HAP-1 (cell line): Measurements from ENCODE around the gene ARL6IP5.
A peak's percentile ranks its signal among the peaks of the same experiment; 100 is the strongest.

ENCODE experiments used
- DNase-seq, 2 experiments: peaks; one replicate each; pipeline ENCODE4 v3.0.0-alpha.2; 2016 to 2020; ENCODE audit warnings: low spot score in 2 of 2
- H3K27me3 ChIP-seq: fragments of 250-450 bp; sonication (Bioruptor Pico); 2 replicates; pipeline ENCODE4 v1.5.1; 2020; ENCODE audit warnings: low read depth, mild to moderate bottlenecking, moderate library complexity
- H3K36me3 ChIP-seq: fragments of 250-450 bp; sonication (Bioruptor Pico); replicated peaks from 2 replicates; pipeline ENCODE4 v1.5.1; 2020; ENCODE audit warnings: mild to moderate bottlenecking
- H3K4me1 ChIP-seq: fragments of 250-450 bp; sonication (Bioruptor Pico); 2 replicates; pipeline ENCODE4 v1.5.1; 2020; ENCODE audit warnings: mild to moderate bottlenecking
- H3K4me3 ChIP-seq: fragments of 250-450 bp; sonication (Bioruptor Pico); 2 replicates; pipeline ENCODE4 v1.5.1; 2020; ENCODE audit warnings: mild to moderate bottlenecking, moderate library complexity
- H3K9me3 ChIP-seq: fragments of 250-450 bp; sonication (Bioruptor Pico); 2 replicates; pipeline ENCODE4 v1.5.1; 2020; ENCODE audit warnings: mild to moderate bottlenecking, moderate library complexity
- in situ Hi-C: fragments of 300-500 bp; cut with MboI; formaldehyde crosslinking; loops from 3 replicates; pipeline ENCODE4 v1.14.3; 2020; ENCODE audit warnings: low sequenced_read_pairs, inconsistent platforms, mixed read lengths

Gene ARL6IP5, protein sequence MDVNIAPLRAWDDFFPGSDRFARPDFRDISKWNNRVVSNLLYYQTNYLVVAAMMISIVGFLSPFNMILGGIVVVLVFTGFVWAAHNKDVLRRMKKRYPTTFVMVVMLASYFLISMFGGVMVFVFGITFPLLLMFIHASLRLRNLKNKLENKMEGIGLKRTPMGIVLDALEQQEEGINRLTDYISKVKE

DNA sequence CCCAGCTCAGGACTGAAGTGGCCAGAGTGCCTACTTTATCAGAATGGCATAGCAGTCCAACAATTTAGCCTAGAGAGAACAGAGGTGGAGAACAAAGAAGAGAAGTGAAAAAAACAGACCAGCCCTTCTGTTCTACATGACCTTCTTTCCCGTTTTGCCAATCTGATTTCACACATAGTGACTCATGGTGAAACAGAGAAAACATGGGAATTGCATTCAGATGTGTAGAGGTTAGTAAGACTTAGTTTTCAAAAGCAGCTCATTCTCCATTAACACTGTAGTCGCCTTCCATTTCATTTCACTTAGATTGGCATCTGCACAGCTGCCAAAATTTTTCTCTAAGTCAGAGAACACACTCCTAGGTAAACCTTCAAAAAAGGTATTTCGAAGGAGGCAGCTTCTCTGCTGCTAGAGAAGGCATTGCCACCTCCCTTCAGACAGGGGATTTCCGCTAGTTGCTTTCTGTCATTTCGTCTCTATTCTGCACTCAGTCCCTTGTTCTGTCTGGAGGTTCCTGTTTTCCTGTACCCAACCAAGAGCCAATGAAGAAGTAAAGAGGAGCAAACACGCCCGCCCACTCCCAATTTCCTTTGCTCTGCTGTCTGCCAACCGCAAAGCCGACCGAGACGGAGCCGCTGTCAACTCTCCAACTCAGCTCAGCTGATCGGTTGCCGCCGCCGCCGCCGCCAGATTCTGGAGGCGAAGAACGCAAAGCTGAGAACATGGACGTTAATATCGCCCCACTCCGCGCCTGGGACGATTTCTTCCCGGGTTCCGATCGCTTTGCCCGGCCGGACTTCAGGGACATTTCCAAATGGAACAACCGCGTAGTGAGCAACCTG lies at the start of gene ARL6IP5:
Gene ARL6IP5 (plus strand): TSS at position 612 of the 842 bp plus-strand sequence. CDS start 111 bp downstream, at position 723.
- H3K27me3 ChIP-seq = no peaks in the 10 kb centered on the region
- in situ Hi-C loops = no loop called here
- H3K4me1 ChIP-seq = peaks cover 32% of the 10 kb centered on the region

GRCh38 chr3:69044608-69045007 lies 40.1 kb upstream of the ARL6IP5 start:
- no peak for DNase-seq
- in situ Hi-C loops = no loop called here
- Histone ChIP-seq H3K27me3 (no peaks in the 10 kb centered on the region), H3K36me3 (peaks cover 48% of the 10 kb centered on the region), H3K4me3 (no peak overlapping the region), H3K9me3 (no peaks in the 10 kb centered on the region), H3K4me1 (no peaks in the 10 kb centered on the region)

More for the DNA sequence above, at the start of gene ARL6IP5:
- H3K36me3 ChIP-seq = no peaks in the 10 kb centered on the region; the same call in 1 of the 2 replicates
- peak within 1 kb of the TSS; percentile 62 for H3K4me3 ChIP-seq
- peak; percentile 92 to 95 for DNase-seq
- no peaks in the 10 kb centered on the region for H3K9me3 ChIP-seq

DNA sequence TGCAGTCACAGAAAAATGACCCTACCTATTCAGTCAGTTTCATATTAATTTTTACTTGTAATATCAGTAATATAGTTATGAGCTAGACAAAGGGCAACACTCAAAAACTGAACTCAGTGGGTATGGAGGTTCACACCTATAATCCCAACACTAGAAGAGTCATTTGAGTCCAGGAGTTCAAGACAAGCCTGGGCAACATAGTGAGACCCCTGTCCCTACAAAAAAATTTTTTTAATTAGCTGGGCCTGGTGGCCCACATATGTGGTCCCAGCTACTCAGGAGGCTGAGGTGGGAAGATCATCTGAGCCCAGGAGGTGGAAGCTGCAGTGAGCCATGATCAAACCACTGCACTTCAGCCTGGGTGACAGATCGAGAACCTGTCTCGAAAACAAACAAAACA lies 35.7 kb upstream of the ARL6IP5 start:
- Histone ChIP-seq H3K4me1 (peaks cover 3% of the 10 kb centered on the region; the same call in 1 of the 2 replicates), H3K36me3 (peaks cover 27% of the 10 kb centered on the region), H3K4me3 (no peak overlapping the region), H3K9me3 (no peaks in the 10 kb centered on the region), H3K27me3 (no peaks in the 10 kb centered on the region)
- in situ Hi-C loops = no loop called here
- DNase-seq = no peak

GRCh38 chr3:69051756-69052471 lies 32.8 kb upstream of the ARL6IP5 start, which contains the start of gene TMF1:
TSS of gene TMF1 (minus strand) at chr3:69052333. CDS start at chr3:69052086, 247 bp downstream.
- Histone ChIP-seq H3K36me3 (peaks cover 25% of the 10 kb centered on the region), H3K9me3 (no peaks in the 10 kb centered on the region), H3K4me1 (peaks cover 3% of the 10 kb centered on the region; the same call in 1 of the 2 replicates), H3K27me3 (no peaks in the 10 kb centered on the region), H3K4me3 (peak within 1 kb of the TSS; percentile 87)
- in situ Hi-C loops = no loop called here
- DNase-seq = peak; percentile 97 to 98

- Histone ChIP-seq H3K4me1 (peaks cover 3% of the 10 kb centered on the region; the same call in 1 of the 2 replicates), H3K27me3 (no peaks in the 10 kb centered on the region), H3K9me3 (no peaks in the 10 kb centered on the region), H3K4me3 (peak overlapping the region; percentile 87), H3K36me3 (peaks cover 19% of the 10 kb centered on the region)
- in situ Hi-C loops = no loop called here
- DNase-seq = no peak
These were observed 32.3 kb upstream of the ARL6IP5 start for GRCh38 chr3:69052472-69052898.

DNA sequence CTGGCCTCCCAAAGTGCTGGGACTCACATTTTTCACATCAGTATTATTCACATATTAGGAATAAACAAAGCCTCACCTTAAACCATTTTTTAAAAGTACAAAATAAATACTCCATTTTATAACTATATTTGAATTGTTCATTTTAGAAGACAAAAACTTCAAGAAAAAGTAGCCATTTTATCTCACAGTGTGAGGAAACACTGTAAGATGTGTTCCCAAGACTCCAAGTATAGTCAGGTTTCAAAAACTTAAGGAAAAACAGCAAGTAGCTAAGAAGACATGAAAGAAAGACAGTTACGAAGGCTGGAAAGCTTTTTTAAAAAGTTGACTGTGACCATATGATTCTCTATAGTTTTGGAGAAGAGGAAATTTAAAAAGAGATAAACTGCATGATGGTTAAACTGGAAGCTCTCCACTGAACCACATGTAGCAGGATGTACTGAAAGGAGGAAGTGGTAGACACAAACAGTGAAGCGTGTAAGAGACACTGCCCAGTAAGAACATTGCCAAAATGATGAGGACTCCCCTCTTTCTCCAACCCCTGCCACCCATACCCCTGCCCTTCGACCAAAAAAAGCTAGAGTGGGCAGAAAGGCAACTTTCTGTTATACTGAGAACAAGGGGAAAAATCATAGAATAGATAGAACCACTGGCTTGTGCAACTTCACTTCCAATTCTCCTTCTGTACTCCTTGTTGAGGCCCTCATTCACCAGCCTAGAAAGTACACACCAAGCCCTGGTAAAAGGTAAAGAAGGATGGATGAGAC lies 26.4 kb upstream of the ARL6IP5 start:
- Histone ChIP-seq H3K4me3 (no peak overlapping the region), H3K27me3 (no peaks in the 10 kb centered on the region), H3K4me1 (no peaks in the 10 kb centered on the region), H3K36me3 (peaks cover 49% of the 10 kb centered on the region), H3K9me3 (no peaks in the 10 kb centered on the region)
- DNase-seq = no peak
- in situ Hi-C loops = no loop called here

- in situ Hi-C loops = no loop called here
- peaks cover 49% of the 10 kb centered on the region for H3K36me3 ChIP-seq
- H3K4me1 ChIP-seq = no peaks in the 10 kb centered on the region
- no peaks in the 10 kb centered on the region for H3K27me3 ChIP-seq
- DNase-seq = no peak
- no peaks in the 10 kb centered on the region for H3K9me3 ChIP-seq
- H3K4me3 ChIP-seq = no peak overlapping the region
These were observed 25.9 kb upstream of the ARL6IP5 start for GRCh38 chr3:69058947-69059224.

GRCh38 chr3:69059688-69060087 lies 25.0 kb upstream of the ARL6IP5 start:
- Histone ChIP-seq H3K36me3 (peaks cover 48% of the 10 kb centered on the region), H3K4me1 (no peaks in the 10 kb centered on the region), H3K9me3 (no peaks in the 10 kb centered on the region), H3K4me3 (no peak overlapping the region), H3K27me3 (no peaks in the 10 kb centered on the region)
- no peak for DNase-seq
- in situ Hi-C loops = no loop called here

GRCh38 chr3:69063636-69064035 lies 21.1 kb upstream of the ARL6IP5 start:
- in situ Hi-C loops = no loop called here
- H3K9me3 ChIP-seq = no peaks in the 10 kb centered on the region
- no peak for DNase-seq
- no peaks in the 10 kb centered on the region for H3K4me1 ChIP-seq
- H3K4me3 ChIP-seq = no peak overlapping the region
- H3K36me3 ChIP-seq = peaks cover 39% of the 10 kb centered on the region
- no peaks in the 10 kb centered on the region for H3K27me3 ChIP-seq

DNA sequence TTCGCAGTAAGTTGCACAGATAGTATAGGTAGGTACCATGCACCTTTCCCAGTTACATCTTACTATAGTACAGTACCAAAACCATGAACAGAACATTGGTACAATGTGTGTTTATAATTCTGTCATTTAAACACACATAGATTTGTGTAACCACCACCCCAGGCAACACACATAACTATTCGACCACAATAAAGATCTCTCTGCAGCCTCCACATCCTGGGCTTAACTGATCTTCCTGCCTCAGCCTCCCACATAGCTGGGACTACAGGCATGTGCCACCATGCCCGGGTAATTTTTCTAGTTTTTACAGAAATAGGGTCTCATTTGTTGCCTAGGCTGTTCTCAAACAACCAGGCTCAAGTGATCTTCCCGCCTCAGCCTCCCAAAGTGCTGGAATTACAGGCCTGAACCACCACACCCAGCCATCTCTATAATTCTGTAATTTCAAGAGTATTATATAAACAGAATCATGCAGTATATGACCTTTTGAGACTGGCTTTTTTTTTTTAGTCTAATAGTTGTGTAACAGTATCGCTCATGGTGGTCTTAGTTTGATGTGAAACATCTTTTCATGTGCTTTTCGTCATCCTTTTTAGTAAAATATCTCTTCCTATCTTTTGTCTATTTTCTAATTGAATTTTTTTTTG lies 19.3 kb upstream of the ARL6IP5 start:
- Histone ChIP-seq H3K36me3 (peaks cover 31% of the 10 kb centered on the region), H3K9me3 (no peaks in the 10 kb centered on the region), H3K4me3 (no peak overlapping the region), H3K4me1 (peaks cover 12% of the 10 kb centered on the region; the same call in 1 of the 2 replicates), H3K27me3 (no peaks in the 10 kb centered on the region)
- in situ Hi-C loops = no loop called here
- DNase-seq = no peak

- Histone ChIP-seq H3K36me3 (peaks cover 30% of the 10 kb centered on the region), H3K9me3 (no peaks in the 10 kb centered on the region), H3K4me1 (peaks cover 12% of the 10 kb centered on the region; the same call in 1 of the 2 replicates), H3K27me3 (no peaks in the 10 kb centered on the region), H3K4me3 (no peak overlapping the region)
- in situ Hi-C loops = no loop called here
- DNase-seq = no peak
These were observed 18.6 kb upstream of the ARL6IP5 start for GRCh38 chr3:69066121-69066520.

DNA sequence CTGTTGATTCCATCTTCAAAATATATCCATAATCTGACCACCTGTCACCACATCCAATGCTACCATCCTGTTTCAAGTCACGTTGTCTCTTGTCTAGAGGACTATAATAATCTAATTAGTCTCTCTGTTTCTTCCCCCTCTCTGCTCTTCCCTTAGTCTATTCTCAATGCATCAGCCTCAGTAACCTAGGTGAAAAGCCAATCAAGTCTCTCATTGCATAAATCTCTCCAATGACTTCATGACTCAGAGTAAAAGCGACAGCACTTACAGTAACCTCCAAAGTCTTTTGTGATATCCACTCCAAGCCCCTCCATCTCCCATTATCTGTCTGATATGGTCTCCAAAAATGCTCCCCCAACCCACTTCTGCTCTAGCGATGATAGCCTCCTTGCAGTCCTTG lies 11.8 kb upstream of the ARL6IP5 start:
- peaks cover 22% of the 10 kb centered on the region for H3K36me3 ChIP-seq
- peaks cover 16% of the 10 kb centered on the region for H3K4me1 ChIP-seq
- no peak for DNase-seq
- no peak overlapping the region for H3K4me3 ChIP-seq
- no peaks in the 10 kb centered on the region for H3K27me3 ChIP-seq
- no peaks in the 10 kb centered on the region for H3K9me3 ChIP-seq
- in situ Hi-C loops = no loop called here
